ENCODE measurements around the gene DENR. TPM values are rescaled to one million over a fixed set of nuclear protein-coding genes. Genes with fewer than 3 reads are reported as not detected.
A peak's percentile ranks its signal among the peaks of the same experiment; 100 is the strongest.
"Not testable (repeated sequence)": the region's sequence is repeated elsewhere in the genome, so short reads cannot be mapped to it uniquely, and the experiment has no call there.

DENR gene
- total and polyA plus RNA-seq, 7 donors: 24.0 to 52.4 (median 35.5) TPM

GRCh38 chr12:122747224-122748135 is 5.1 kb upstream of the DENR start:
- no peak overlapping the region for H3K4me3 ChIP-seq
- WGBS, 3 donors: 74 to 82% (median 75%) methylated on average over 9 of the region's 9 CpGs
- intact Hi-C loops (cut with DNase I): no loop called here
- no peaks in the 10 kb centered on the region for H3K27me3 ChIP-seq (ENCODE audit: insufficient read depth in 3 of 3, low read length in 2 of 3)
- H3K4me1 ChIP-seq: no peaks in the 10 kb centered on the region
- no peaks in the 10 kb centered on the region for H3K9me3 ChIP-seq
- ATAC-seq: no peak
- TF ChIP-seq, protein P1, sequence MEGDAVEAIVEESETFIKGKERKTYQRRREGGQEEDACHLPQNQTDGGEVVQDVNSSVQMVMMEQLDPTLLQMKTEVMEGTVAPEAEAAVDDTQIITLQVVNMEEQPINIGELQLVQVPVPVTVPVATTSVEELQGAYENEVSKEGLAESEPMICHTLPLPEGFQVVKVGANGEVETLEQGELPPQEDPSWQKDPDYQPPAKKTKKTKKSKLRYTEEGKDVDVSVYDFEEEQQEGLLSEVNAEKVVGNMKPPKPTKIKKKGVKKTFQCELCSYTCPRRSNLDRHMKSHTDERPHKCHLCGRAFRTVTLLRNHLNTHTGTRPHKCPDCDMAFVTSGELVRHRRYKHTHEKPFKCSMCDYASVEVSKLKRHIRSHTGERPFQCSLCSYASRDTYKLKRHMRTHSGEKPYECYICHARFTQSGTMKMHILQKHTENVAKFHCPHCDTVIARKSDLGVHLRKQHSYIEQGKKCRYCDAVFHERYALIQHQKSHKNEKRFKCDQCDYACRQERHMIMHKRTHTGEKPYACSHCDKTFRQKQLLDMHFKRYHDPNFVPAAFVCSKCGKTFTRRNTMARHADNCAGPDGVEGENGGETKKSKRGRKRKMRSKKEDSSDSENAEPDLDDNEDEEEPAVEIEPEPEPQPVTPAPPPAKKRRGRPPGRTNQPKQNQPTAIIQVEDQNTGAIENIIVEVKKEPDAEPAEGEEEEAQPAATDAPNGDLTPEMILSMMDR (IDR thresholded peaks at IDR 0.05): no peak
- no peak for DNase-seq
- no peak overlapping the region for H3K27ac ChIP-seq
- no peaks in the 10 kb centered on the region for H3K36me3 ChIP-seq (ENCODE audit: insufficient read depth in 1 of 2, low read depth in 1 of 2)

DNA sequence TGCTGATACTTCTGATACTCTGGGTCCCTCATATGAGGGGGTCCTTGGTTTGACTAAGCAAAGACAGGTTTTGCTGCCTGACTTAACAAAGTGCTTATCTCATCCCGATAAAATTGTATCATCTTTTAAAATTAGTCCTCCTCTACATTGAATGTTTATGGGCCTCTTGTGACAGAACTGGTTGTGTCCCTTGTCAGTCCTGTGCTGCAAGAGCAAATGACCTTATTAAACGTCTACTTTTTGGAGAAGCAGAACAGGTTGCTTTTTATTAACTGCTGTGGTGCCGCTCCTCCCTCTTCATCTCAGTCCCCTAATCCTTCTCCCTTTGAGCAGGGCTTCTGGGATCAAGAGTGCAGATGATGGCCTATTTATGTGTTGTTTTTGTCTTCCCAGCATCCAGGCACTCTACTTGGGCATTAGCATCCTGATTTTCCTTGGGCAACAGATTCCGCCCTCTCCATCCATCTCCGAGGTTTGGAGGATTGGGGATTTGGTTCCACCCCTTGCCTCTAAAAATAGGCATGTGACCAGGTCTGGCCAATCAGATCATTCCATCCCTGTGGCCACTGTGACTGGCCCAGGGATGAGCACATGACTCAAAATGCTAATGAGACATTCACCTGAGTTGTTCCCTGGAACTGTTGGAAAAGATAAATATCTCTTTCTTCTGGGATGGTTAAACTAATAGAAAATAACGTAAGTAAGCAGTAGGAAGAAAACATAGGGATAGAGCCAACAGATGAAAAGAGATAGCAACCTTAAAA is 2.9 kb upstream of the DENR start:
- H3K9me3 ChIP-seq: no peaks in the 10 kb centered on the region
- H3K36me3 ChIP-seq (ENCODE audit: insufficient read depth in 1 of 2, low read depth in 1 of 2): peaks cover 0 to 13% of the 10 kb centered on the region in 2 donors
- no peak overlapping the region for H3K4me3 ChIP-seq
- no peak for DNase-seq
- no peak for ATAC-seq
- no peaks in the 10 kb centered on the region for H3K27me3 ChIP-seq (ENCODE audit: insufficient read depth in 3 of 3, low read length in 2 of 3)
- TF ChIP-seq, protein P1 (IDR thresholded peaks at IDR 0.05): no peak
- H3K27ac ChIP-seq: no peak overlapping the region
- WGBS, 3 donors: 67 to 72% (median 72%) methylated on average over 6 of the region's 6 CpGs
- peaks cover 14% of the 10 kb centered on the region for H3K4me1 ChIP-seq
- intact Hi-C loops (cut with DNase I): loop anchor here in 1 of 2 donors (10.0 kb wide), 1 partner anchor 225 kb away; the partner anchor contains the start of genes KNTC1 and RSRC2

GRCh38 chr12:122750781-122751515 is 1.7 kb upstream of the DENR start:
- H3K4me3 ChIP-seq: not testable (repeated sequence)
- WGBS, 3 donors: 69 to 75% (median 71%) methylated on average over 17 of the region's 17 CpGs
- intact Hi-C loops (cut with DNase I): loop anchor here in 1 of 2 donors (10.0 kb wide), 1 partner anchor 226 kb away; the partner anchor contains the start of genes KNTC1 and RSRC2

GRCh38 chr12:122753319-122753650 is 661 bp downstream of the DENR start:
- TF ChIP-seq, protein P1 (IDR thresholded peaks at IDR 0.05): no peak
- intact Hi-C loops (cut with DNase I): loop anchor here (2.0 to 10.0 kb wide), 3 partner anchors 114 to 228 kb away; partner anchors contain the start of genes KNTC1 (in 2 of the 2) and RSRC2 (in 2 of the 2)
- Histone ChIP-seq H3K4me3 (peak overlapping the region; percentile 98), H3K4me1 (peaks cover 14% of the 10 kb centered on the region), H3K36me3 (ENCODE audit: insufficient read depth in 1 of 2, low read depth in 1 of 2) (peaks cover under 1 to 48% of the 10 kb centered on the region in 2 donors), H3K27ac (peak overlapping the region; percentile 90), H3K27me3 (ENCODE audit: insufficient read depth in 3 of 3, low read length in 2 of 3) (no peaks in the 10 kb centered on the region), H3K9me3 (no peaks in the 10 kb centered on the region)
- 5 to 7% (median 5%) methylated on average over 5 of the region's 5 CpGs for WGBS, 3 donors
- DNase-seq (no peak), ATAC-seq (no peak)

More at GRCh38 chr12:122750781-122751515, 1.7 kb upstream of the DENR start:
- peaks cover 0 to 25% of the 10 kb centered on the region in 2 donors for H3K36me3 ChIP-seq (ENCODE audit: insufficient read depth in 1 of 2, low read depth in 1 of 2)
- peaks cover 14% of the 10 kb centered on the region for H3K4me1 ChIP-seq
- not testable (repeated sequence) for H3K27me3 ChIP-seq (ENCODE audit: insufficient read depth in 3 of 3, low read length in 2 of 3); H3K9me3 ChIP-seq; DNase-seq; H3K27ac ChIP-seq; ATAC-seq

Measured in psoas muscle (tissue), 8 donors.